Upper lobe of left lung (tissue), 6 donors: ENCODE results near the gene UBE2E2. TPM values are rescaled to one million over a fixed set of nuclear protein-coding genes. Genes with fewer than 3 reads are reported as not detected.

Source experiments
- ATAC-seq, 2 donors: fragments of 200-7000 bp; cut with Tn5 transposase; one replicate each; pipeline ENCODE4 v1.9.1; 2022; ENCODE audit warnings: mild to moderate bottlenecking in 2 of 2, moderate library complexity in 2 of 2; ENCODE audit not compliant: low FRiP score in 2 of 2
- DNase-seq, 2 donors: peaks; one replicate each; pipeline ENCODE4 v3.0.0-alpha.2; 2019 to 2020
- H3K27ac ChIP-seq, 4 donors: fragments of 200-600 bp; sonication (generic); one replicate each; pipeline ENCODE4 v1.5.1; 2016 to 2019
- H3K27me3 ChIP-seq, 4 donors: fragments of 200-600 bp; sonication (generic); one replicate each; pipeline ENCODE4 v1.5.1; 2017 to 2019
- H3K36me3 ChIP-seq, 4 donors: fragments of 200-600 bp; sonication (generic); one replicate each; pipeline ENCODE4 v1.5.1; 2016 to 2019
- H3K4me1 ChIP-seq, 4 donors: fragments of 200-600 bp; sonication (generic); one replicate each; pipeline ENCODE4 v1.5.1; 2018 to 2019
- H3K4me3 ChIP-seq, 4 donors: fragments of 200-600 bp; sonication (generic); one replicate each; pipeline ENCODE4 v1.5.1; 2017 to 2019; ENCODE audit warnings: mild to moderate bottlenecking in 2 of 4, moderate library complexity in 1 of 4
- H3K9me3 ChIP-seq, 4 donors: fragments of 200-600 bp; sonication (generic); one replicate each; pipeline ENCODE4 v1.5.1; 2018 to 2019
- CTCF ChIP-seq, 6 experiments: fragments of 450-650 bp in 4 of 6; fragments of 200-600 bp in 2 of 6; sonication (generic) in 2 of 6; IDR thresholded peaks; one replicate each; pipeline ENCODE4 v1.5.1; 2016 to 2019; ENCODE audit warnings: antibody characterized with exemption in 6 of 6
- EP300 ChIP-seq, 4 donors: sonication (generic); formaldehyde crosslinking; IDR thresholded peaks; one replicate each; pipeline ENCODE4 v1.5.1; 2017; ENCODE audit warnings: antibody characterized with exemption in 4 of 4, control low read depth in 2 of 4
- POLR2A ChIP-seq, 4 donors: fragments of 450-650 bp; IDR thresholded peaks; one replicate each; pipeline ENCODE4 v1.5.1; 2016 to 2017; ENCODE audit warnings: antibody characterized with exemption in 4 of 4, mild to moderate bottlenecking in 2 of 4
- POLR2AphosphoS5 ChIP-seq, 2 donors: sonication (generic); formaldehyde crosslinking; IDR thresholded peaks; one replicate each; pipeline ENCODE4 v1.5.1; 2017; ENCODE audit warnings: antibody characterized with exemption in 2 of 2
- WGBS, 2 donors: methylation state at CpG; one replicate each; pipeline ENCODE4 v1.1.5; 2017 to 2018; 5-methylcytosine and 5-hydroxymethylcytosine counted together
- total RNA-seq, 6 donors: library from RNA; depleted of rRNA in 4 of 6; stranded (reverse); fragments of >200 nt in 4 of 6; gene quantifications; one replicate each; pipeline versions ENCODE4 v1.1.0 to v1.2.1, GENCODE V29; 2016 to 2021
- donor health status: DM: no; HTN: no; CAD: no; lungs with moderate emphysema.
- donor health status: DM: no; HTN: yes; CAD: no; lungs with severe emphysema.

UBE2E2 gene
- total RNA-seq, 6 donors from 2014 or later, result 18.3 to 61.5 (median 41.9) TPM

DNA sequence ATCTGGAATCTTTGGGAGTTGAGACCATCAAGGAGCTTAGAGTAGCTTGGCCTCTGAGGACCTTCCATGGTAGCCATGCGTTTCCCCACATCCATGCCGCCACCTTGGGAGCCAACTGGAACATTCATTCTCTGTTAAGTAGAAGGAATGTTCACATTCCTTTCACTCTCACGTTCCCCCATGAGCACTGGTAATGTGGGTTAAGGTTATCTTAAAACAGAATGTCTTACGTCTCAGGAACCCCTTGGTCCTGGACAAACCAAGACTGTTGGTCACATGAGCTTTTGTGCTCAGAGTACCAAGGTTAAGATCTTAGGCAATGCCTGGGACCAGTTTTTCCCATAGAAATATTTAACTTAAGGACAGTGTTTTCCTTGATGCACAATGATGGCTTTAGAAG lies 390.9 kb downstream of the UBE2E2 start:
- DNase-seq (no peak), ATAC-seq (no peak)
- no peaks in the 10 kb centered on the region for H3K27me3 ChIP-seq
- H3K27ac ChIP-seq, result no peak overlapping the region
- H3K4me3 ChIP-seq, result no peak overlapping the region
- TF ChIP-seq CTCF (IDR thresholded peaks at IDR 0.05) (no peak), POLR2A (IDR thresholded peaks at IDR 0.05) (no peak)
- no peaks in the 10 kb centered on the region for H3K4me1 ChIP-seq
- no peaks in the 10 kb centered on the region for H3K9me3 ChIP-seq
- H3K36me3 ChIP-seq, result no peaks in the 10 kb centered on the region
- WGBS, 2 donors, result 72 to 82% methylated on average over 4 of the region's 4 CpGs

- 89 to 91% methylated on average over 5 of the region's 5 CpGs for WGBS, 2 donors
- H3K4me1 ChIP-seq, result no peaks in the 10 kb centered on the region
- no peaks in the 10 kb centered on the region for H3K9me3 ChIP-seq
- H3K36me3 ChIP-seq, result no peaks in the 10 kb centered on the region
- DNase-seq (no peak), ATAC-seq (no peak)
- H3K27me3 ChIP-seq, result no peaks in the 10 kb centered on the region
- H3K4me3 ChIP-seq, result no peak overlapping the region
- H3K27ac ChIP-seq, result no peak overlapping the region
- TF ChIP-seq POLR2AphosphoS5 (IDR thresholded peaks at IDR 0.05), result no peak
- TF ChIP-seq EP300 (IDR thresholded peaks at IDR 0.05), result no peak
- TF ChIP-seq CTCF (IDR thresholded peaks at IDR 0.05), result no peak
- no peak for TF ChIP-seq POLR2A (IDR thresholded peaks at IDR 0.05)
Measured at GRCh38 chr3:23594894-23595670, 392.0 kb downstream of the UBE2E2 start.

DNA sequence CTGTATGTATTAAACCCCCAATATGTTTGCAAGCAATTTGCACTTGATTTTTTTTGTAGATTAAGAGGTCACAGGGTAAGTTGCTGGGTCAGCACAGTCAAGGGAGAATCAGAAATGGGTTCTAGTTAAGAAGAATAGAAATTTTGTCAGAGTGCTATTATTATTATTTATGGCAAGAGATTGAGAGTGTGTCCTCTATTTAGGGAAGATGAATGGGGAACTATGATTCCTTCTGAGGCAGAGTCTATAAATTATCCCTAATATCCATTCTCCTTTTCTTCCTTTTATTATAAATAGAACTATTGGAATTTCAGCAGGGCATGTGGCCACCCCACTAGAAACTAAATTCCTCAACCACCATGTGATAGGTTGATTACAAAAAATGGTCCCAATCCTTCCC lies 392.7 kb downstream of the UBE2E2 start:
- ATAC-seq (no peak), DNase-seq (no peak)
- Histone ChIP-seq H3K27ac (no peak overlapping the region), H3K4me1 (no peaks in the 10 kb centered on the region), H3K9me3 (no peaks in the 10 kb centered on the region), H3K36me3 (no peaks in the 10 kb centered on the region), H3K27me3 (no peaks in the 10 kb centered on the region), H3K4me3 (no peak overlapping the region)
- TF ChIP-seq POLR2A (IDR thresholded peaks at IDR 0.05), result no peak
- TF ChIP-seq POLR2AphosphoS5 (IDR thresholded peaks at IDR 0.05), result no peak
- no peak for TF ChIP-seq EP300 (IDR thresholded peaks at IDR 0.05)
- no peak for TF ChIP-seq CTCF (IDR thresholded peaks at IDR 0.05)

DNA sequence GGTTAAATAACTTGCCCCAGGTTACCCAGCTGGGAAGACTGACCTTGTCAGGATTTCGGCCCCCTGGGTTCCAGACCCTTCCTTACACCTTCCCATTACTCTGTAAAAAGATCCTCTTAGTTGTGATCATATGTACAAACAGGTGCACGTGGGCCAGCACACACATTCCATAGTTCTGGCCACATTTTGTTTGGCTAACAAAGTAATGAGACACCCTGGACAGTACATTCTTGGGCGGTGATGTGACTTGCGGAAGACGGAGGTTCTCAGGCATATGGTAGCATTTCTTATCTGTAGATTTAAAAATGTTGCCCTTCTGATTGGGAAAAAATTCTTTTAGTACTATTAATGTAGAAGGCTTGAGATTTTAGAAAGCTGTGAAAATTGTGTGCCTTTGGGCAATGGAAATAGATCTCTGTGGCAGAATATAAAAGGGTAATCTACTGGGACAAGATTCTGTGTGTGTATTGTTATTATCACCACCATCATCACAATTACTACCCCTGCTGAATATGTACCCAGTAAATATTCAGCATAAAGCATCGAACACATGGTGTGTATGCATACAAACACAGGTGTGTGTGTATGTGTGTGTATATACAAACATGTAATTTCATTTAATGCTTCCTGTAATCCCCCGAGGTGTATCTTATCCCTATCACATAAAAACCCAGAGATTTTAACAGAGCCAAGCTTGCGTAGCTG lies 397.2 kb downstream of the UBE2E2 start:
- Histone ChIP-seq H3K4me1 (no peaks in the 10 kb centered on the region), H3K36me3 (no peaks in the 10 kb centered on the region), H3K27me3 (no peaks in the 10 kb centered on the region), H3K4me3 (no peak overlapping the region), H3K9me3 (no peaks in the 10 kb centered on the region), H3K27ac (no peak overlapping the region)
- peak in 1 of 2 donors; percentile 64 for ATAC-seq
- 81 to 82% methylated on average over 8 of the region's 8 CpGs for WGBS, 2 donors
- DNase-seq, result no peak
- TF ChIP-seq CTCF (IDR thresholded peaks at IDR 0.05) (no peak), POLR2A (IDR thresholded peaks at IDR 0.05) (no peak), POLR2AphosphoS5 (IDR thresholded peaks at IDR 0.05) (no peak), EP300 (IDR thresholded peaks at IDR 0.05) (no peak)
